OCI-LY3 (cell line): ENCODE data around the gene TXNDC11.
A peak's percentile ranks its signal among the peaks of the same experiment; 100 is the strongest.

ENCODE experiments used
- H2AFZ ChIP-seq: fragments of 200-600, 300-600 bp; shearing (Covaris generic); 2 replicates; pipeline ENCODE4 v1.6.0; 2014; ENCODE audit warnings: antibody characterized with exemption, low read depth, low read length
- H3K27ac ChIP-seq: fragments of 200-600, 300-600 bp; sonication (generic); 2 replicates; pipeline ENCODE4 v1.5.1; 2014; ENCODE audit warnings: mild to moderate bottlenecking, low read length, moderate library complexity, mixed read lengths
- H3K27me3 ChIP-seq: fragments of 200-600, 300-600 bp; sonication (generic); 2 replicates; pipeline ENCODE4 v1.6.1; 2014; ENCODE audit warnings: low read depth, low read length, mixed read lengths
- H3K36me3 ChIP-seq: fragments of 200-600, 300-600 bp; sonication (generic); replicated peaks from 2 replicates; pipeline ENCODE3; 2014; ENCODE audit warnings: low read depth, low read length, mixed read lengths
- H3K4me1 ChIP-seq: fragments of 300-600, 200-600 bp; sonication (generic); 2 replicates; pipeline ENCODE4 v1.6.1; 2014; ENCODE audit warnings: low read length, mixed read lengths
- H3K4me2 ChIP-seq: fragments of 200-600, 300-600 bp; sonication (generic); 2 replicates; pipeline ENCODE4 v1.6.1; 2014; ENCODE audit warnings: low read length, mixed read lengths
- H3K4me3 ChIP-seq: fragments of 300-600, 200-600 bp; sonication (generic); 2 replicates; pipeline ENCODE4 v1.5.1; 2014; ENCODE audit warnings: antibody characterized with exemption, mild to moderate bottlenecking, low read length, moderate library complexity
- H3K79me2 ChIP-seq: fragments of 300-600, 200-600 bp; shearing (Covaris generic); 2 replicates; pipeline ENCODE4 v1.6.1; 2014; ENCODE audit warnings: mild to moderate bottlenecking, low read length, mixed read lengths
- H3K9ac ChIP-seq: fragments of 300-600, 200-600 bp; shearing (Covaris generic); 2 replicates; pipeline ENCODE4 v1.6.0; 2014; ENCODE audit warnings: mild to moderate bottlenecking, low read length, moderate library complexity
- H3K9me3 ChIP-seq: fragments of 200-600, 300-600 bp; shearing (Covaris generic); 2 replicates; pipeline ENCODE4 v1.6.1; 2014; ENCODE audit warnings: low read length, mixed read lengths; ENCODE audit not compliant: insufficient read depth
- H4K20me1 ChIP-seq: fragments of 200-600, 300-600 bp; sonication (generic); 2 replicates; pipeline ENCODE4 v1.6.1; 2016; ENCODE audit warnings: low read length, mixed read lengths; ENCODE audit not compliant: insufficient read depth
- EZH2phosphoT487 ChIP-seq: fragments of 200-600 bp; shearing (Covaris generic); IDR thresholded peaks from 2 replicates; pipeline ENCODE4 v1.6.1; 2018; ENCODE audit warnings: antibody characterized with exemption, mixed run types, low read depth
- TF ChIP-seq, protein P1 (sequence below): fragments of 200-600, 300-600 bp; sonication (generic); IDR thresholded peaks from 2 replicates; pipeline ENCODE4 v1.5.1; 2014; ENCODE audit warnings: antibody characterized with exemption, low read length, low read depth

The TXNDC11 gene

DNA sequence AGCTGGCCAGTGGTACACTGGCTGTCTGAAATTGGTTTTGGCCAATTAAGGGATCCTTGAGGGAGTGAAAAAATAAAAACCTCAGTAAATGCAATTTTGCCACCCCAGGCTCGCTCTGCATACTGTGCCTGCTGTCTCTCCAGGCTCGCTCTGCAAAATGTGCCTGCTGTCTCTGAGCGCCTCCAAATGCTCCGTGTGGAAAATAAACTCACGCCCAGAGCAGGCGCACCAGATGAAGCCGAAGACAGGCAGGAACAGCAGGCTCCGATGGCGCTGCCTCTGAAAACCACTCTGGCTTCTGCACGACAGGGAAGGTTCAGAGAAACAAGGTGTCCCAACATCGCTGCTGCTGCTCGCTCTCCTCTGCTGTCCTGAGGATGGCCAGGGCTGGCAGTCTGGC, 45.3 kb downstream of the TXNDC11 start:
- no peak overlapping the region for H3K4me2 ChIP-seq
- H3K27me3 ChIP-seq: no peaks in the 10 kb centered on the region
- no peak overlapping the region for H3K9ac ChIP-seq
- H2AFZ ChIP-seq: no peak overlapping the region
- no peak overlapping the region for H3K27ac ChIP-seq
- no peak for TF ChIP-seq EZH2phosphoT487
- TF ChIP-seq, protein P1, sequence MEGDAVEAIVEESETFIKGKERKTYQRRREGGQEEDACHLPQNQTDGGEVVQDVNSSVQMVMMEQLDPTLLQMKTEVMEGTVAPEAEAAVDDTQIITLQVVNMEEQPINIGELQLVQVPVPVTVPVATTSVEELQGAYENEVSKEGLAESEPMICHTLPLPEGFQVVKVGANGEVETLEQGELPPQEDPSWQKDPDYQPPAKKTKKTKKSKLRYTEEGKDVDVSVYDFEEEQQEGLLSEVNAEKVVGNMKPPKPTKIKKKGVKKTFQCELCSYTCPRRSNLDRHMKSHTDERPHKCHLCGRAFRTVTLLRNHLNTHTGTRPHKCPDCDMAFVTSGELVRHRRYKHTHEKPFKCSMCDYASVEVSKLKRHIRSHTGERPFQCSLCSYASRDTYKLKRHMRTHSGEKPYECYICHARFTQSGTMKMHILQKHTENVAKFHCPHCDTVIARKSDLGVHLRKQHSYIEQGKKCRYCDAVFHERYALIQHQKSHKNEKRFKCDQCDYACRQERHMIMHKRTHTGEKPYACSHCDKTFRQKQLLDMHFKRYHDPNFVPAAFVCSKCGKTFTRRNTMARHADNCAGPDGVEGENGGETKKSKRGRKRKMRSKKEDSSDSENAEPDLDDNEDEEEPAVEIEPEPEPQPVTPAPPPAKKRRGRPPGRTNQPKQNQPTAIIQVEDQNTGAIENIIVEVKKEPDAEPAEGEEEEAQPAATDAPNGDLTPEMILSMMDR: no peak
- peaks cover 37% of the 10 kb centered on the region; the same call in 1 of the 2 replicates for H4K20me1 ChIP-seq
- peaks cover 72% of the 10 kb centered on the region for H3K36me3 ChIP-seq
- H3K79me2 ChIP-seq: peaks cover 84% of the 10 kb centered on the region
- no peak overlapping the region for H3K4me3 ChIP-seq
- H3K9me3 ChIP-seq: no peaks in the 10 kb centered on the region
- H3K4me1 ChIP-seq: peaks cover 29% of the 10 kb centered on the region

DNA sequence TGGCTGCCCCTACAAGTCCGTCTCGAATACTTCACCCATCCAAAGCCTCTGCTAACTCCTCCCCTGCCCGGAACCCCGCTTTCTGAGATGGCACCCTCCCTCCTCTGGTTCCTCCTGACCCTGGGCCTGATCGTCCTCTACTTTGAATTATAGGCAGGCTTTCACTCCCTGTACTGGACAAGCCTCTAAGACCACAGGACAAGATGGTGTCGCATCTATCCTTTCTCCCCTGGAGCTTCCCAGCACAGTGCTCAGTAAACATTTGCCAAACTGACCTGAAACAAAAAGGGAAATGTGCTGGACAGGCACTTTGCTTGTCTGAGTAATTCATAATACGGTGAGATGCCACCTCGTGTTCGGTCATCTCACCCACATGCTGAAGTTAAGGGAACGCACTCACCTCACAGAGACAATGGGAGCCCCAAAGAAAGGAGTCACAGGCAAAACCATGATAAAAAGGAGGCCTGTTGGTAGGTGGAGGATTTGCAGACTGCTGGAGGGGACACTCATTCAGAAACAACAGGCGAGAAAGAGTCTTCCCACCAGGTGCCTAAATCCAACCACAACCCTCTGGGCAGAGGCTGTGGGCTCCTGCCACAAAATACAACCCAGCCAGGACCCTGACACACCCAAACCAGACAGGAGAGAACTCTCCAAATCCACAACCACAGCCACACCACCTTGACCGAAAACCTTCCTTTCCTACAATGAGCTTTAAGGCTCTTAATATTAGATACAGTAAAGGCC, 46.2 kb downstream of the TXNDC11 start:
- H3K27me3 ChIP-seq: no peaks in the 10 kb centered on the region
- H3K9me3 ChIP-seq: no peaks in the 10 kb centered on the region
- no peak overlapping the region for H3K9ac ChIP-seq
- no peak overlapping the region for H3K27ac ChIP-seq
- peaks cover 89% of the 10 kb centered on the region for H3K79me2 ChIP-seq
- peaks cover 33% of the 10 kb centered on the region; the same call in 1 of the 2 replicates for H4K20me1 ChIP-seq
- H3K36me3 ChIP-seq: peaks cover 77% of the 10 kb centered on the region
- no peak overlapping the region for H2AFZ ChIP-seq
- H3K4me3 ChIP-seq: no peak overlapping the region
- peaks cover 38% of the 10 kb centered on the region for H3K4me1 ChIP-seq
- TF ChIP-seq, protein P1: no peak
- no peak for TF ChIP-seq EZH2phosphoT487
- no peak overlapping the region for H3K4me2 ChIP-seq

DNA sequence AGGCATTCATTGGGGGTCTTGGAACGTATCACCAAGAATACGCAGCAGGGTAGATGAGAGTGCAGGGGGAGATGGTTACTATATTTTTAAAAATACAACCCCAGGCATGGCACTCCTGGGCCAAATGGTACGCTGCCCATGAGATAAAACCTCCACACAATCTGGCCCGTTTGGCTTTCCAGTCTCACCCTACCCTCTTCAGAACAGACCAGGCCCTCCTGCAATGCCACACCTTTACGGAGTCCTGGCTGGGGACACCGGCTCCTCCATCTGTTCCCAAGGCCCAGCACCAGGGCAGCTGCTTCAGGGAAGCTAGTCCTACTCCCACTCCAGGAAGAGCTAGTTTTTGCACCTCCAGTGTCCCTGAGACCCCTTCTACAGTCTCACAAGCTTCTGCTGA, 50.0 kb downstream of the TXNDC11 start:
- H3K9ac ChIP-seq: no peak overlapping the region
- H3K9me3 ChIP-seq: no peaks in the 10 kb centered on the region
- TF ChIP-seq, protein P1: no peak
- TF ChIP-seq EZH2phosphoT487: no peak
- H3K79me2 ChIP-seq: peaks cover 78% of the 10 kb centered on the region
- H4K20me1 ChIP-seq: peaks cover 4% of the 10 kb centered on the region; the same call in 1 of the 2 replicates
- no peak overlapping the region for H3K4me2 ChIP-seq
- H3K4me1 ChIP-seq: peaks cover 54% of the 10 kb centered on the region
- peaks cover 64% of the 10 kb centered on the region for H3K36me3 ChIP-seq
- no peak overlapping the region for H2AFZ ChIP-seq
- peak overlapping the region; percentile 91 for H3K27ac ChIP-seq
- no peak overlapping the region for H3K4me3 ChIP-seq
- no peaks in the 10 kb centered on the region for H3K27me3 ChIP-seq

DNA sequence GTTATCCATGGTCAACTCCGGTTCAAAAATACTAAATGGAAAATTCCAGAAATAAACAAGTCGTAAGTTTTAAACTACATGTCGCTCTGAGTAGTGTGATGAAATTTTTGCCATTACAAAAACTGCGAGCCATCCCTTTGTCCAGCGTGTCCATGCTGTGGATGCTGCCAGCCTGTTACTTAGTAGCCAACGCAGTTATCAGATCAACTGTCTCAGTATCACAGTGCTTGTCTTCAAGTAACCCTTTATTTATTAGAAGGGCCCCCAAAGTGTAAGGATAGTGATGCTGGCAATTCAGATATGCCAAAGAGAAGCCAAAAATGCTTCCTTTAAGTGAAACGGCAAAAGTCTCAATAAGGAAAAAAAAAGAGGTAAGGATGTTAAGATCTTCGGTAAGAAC, 50.5 kb downstream of the TXNDC11 start:
- H3K27me3 ChIP-seq: no peaks in the 10 kb centered on the region
- H3K79me2 ChIP-seq: peaks cover 78% of the 10 kb centered on the region
- no peaks in the 10 kb centered on the region for H3K9me3 ChIP-seq
- peaks cover 64% of the 10 kb centered on the region for H3K36me3 ChIP-seq
- H3K27ac ChIP-seq: peak overlapping the region; percentile 91
- H3K4me2 ChIP-seq: no peak overlapping the region
- H4K20me1 ChIP-seq: peaks cover 1% of the 10 kb centered on the region; the same call in 1 of the 2 replicates
- H2AFZ ChIP-seq: no peak overlapping the region
- TF ChIP-seq, protein P1: no peak
- no peak for TF ChIP-seq EZH2phosphoT487
- no peak overlapping the region for H3K4me3 ChIP-seq
- H3K4me1 ChIP-seq: peaks cover 59% of the 10 kb centered on the region
- H3K9ac ChIP-seq: no peak overlapping the region
